ENCODE measurements around the gene DNAH10. TPM values are rescaled to one million over a fixed set of nuclear protein-coding genes. Genes with fewer than 3 reads are reported as not detected.

Gene DNAH10
- total RNA-seq, 1 donor, result 0.43 TPM

- TF ChIP-seq, protein P1, sequence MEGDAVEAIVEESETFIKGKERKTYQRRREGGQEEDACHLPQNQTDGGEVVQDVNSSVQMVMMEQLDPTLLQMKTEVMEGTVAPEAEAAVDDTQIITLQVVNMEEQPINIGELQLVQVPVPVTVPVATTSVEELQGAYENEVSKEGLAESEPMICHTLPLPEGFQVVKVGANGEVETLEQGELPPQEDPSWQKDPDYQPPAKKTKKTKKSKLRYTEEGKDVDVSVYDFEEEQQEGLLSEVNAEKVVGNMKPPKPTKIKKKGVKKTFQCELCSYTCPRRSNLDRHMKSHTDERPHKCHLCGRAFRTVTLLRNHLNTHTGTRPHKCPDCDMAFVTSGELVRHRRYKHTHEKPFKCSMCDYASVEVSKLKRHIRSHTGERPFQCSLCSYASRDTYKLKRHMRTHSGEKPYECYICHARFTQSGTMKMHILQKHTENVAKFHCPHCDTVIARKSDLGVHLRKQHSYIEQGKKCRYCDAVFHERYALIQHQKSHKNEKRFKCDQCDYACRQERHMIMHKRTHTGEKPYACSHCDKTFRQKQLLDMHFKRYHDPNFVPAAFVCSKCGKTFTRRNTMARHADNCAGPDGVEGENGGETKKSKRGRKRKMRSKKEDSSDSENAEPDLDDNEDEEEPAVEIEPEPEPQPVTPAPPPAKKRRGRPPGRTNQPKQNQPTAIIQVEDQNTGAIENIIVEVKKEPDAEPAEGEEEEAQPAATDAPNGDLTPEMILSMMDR (IDR thresholded peaks at IDR 0.05; ENCODE audit: insufficient read depth, low read depth, low read length), result no peak
- DNase-seq (ENCODE audit: low read depth), result no peak
- H3K4me3 ChIP-seq (ENCODE audit: low read depth, low read length), result no peak overlapping the region
Observed at GRCh38 chr12:123889848-123890535, 127.9 kb downstream of the DNAH10 start.

- TF ChIP-seq, protein P1 (IDR thresholded peaks at IDR 0.05; ENCODE audit: insufficient read depth, low read depth, low read length), result no peak
- no peak for DNase-seq (ENCODE audit: low read depth)
Observed at GRCh38 chr12:123890536-123890902, 128.4 kb downstream of the DNAH10 start.

DNA sequence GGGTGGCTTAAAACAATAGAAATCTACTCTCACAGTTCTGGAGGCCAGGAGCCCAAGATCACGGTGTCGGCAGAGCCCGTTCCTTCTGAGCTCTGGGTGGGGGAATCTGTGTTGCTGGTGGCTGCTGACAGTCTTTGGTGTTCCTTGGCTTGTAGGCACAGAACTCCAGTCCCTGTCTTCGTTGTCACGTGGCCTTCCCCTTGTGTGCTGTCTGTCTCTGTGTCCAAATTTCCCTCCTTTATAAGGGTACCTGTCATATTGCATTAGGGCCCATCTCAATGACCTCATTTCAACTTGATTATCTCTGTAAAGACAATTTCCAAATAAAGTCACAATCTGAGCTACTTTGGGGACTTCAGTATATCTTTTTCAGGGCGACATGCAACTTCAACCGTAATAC is 128.9 kb downstream of the DNAH10 start:
- TF ChIP-seq, protein P1 (IDR thresholded peaks at IDR 0.05; ENCODE audit: insufficient read depth, low read depth, low read length), result no peak
- H3K4me3 ChIP-seq (ENCODE audit: low read depth, low read length), result no peak overlapping the region
- no peak for DNase-seq (ENCODE audit: low read depth)

More at GRCh38 chr12:123890536-123890902, 128.4 kb downstream of the DNAH10 start:
- H3K4me3 ChIP-seq (ENCODE audit: low read depth, low read length), result no peak overlapping the region

DNA sequence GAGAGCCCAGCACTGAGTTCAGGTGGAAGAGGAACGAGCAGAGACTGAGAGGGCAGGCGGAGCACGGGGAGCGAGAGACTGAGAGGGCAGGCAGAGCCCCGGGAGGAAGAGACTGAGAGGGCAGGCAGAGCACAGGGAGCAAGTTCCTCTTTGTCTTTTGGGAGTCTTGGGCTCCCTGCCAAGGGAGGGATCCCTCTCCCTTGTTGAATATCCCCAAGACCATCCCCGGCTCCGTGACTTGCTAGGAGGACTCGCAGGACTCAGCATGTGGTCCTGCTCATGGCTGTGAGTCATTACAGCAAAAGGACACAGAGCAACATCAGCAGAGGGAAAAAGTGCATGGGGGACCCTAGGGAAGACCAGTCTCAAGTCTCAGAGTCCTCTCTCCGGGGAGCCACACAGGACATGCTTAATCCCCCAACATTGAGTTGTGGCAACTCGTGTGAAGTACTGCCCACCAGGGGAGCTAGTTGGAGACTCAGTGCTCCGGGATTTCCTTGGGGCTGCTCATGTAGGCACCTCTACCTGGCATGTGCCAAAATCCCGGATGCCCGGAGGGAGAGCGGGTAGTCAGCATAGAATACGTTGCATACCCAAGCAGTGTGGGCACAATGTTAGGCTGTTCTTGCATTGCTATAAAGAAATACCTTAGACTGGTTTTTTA is 129.5 kb downstream of the DNAH10 start:
- TF ChIP-seq, protein P1 (IDR thresholded peaks at IDR 0.05; ENCODE audit: insufficient read depth, low read depth, low read length), result no peak
- no peak for DNase-seq (ENCODE audit: low read depth)
- no peak overlapping the region for H3K4me3 ChIP-seq (ENCODE audit: low read depth, low read length)

- no peak for DNase-seq (ENCODE audit: low read depth)
- H3K4me3 ChIP-seq (ENCODE audit: low read depth, low read length), result no peak overlapping the region
- TF ChIP-seq, protein P1 (IDR thresholded peaks at IDR 0.05; ENCODE audit: insufficient read depth, low read depth, low read length), result no peak
Observed at GRCh38 chr12:123892180-123892559, 130.1 kb downstream of the DNAH10 start.

- H3K4me3 ChIP-seq (ENCODE audit: low read depth, low read length), result no peak overlapping the region
- TF ChIP-seq, protein P1 (IDR thresholded peaks at IDR 0.05; ENCODE audit: insufficient read depth, low read depth, low read length), result no peak
- DNase-seq (ENCODE audit: low read depth), result no peak
Observed at GRCh38 chr12:123892853-123893252, 130.8 kb downstream of the DNAH10 start.
